GM23248 (cell line): Measurements from ENCODE around the gene SHB. TPM values are rescaled to one million over a fixed set of nuclear protein-coding genes. Genes with fewer than 3 reads are reported as not detected.

Source experiments
- DNase-seq: peaks from one replicate; pipeline ENCODE4 v3.0.0-alpha.2; 2015
- H2AFZ ChIP-seq: fragments of 200-600 bp; sonication (generic); 2 replicates; pipeline ENCODE4 v1.6.1; 2016; ENCODE audit warnings: antibody characterized with exemption
- H3F3A ChIP-seq: fragments of 200-600 bp; sonication (generic); 2 replicates; pipeline ENCODE4 v1.6.1; 2016; ENCODE audit warnings: mild to moderate bottlenecking, antibody characterized with exemption, mixed run types; ENCODE audit not compliant: insufficient read depth
- H3K27ac ChIP-seq: fragments of 200-600 bp; sonication (generic); 2 replicates; pipeline ENCODE4 v1.5.1; 2016; ENCODE audit warnings: mild to moderate bottlenecking
- H3K27me3 ChIP-seq: fragments of 200-600 bp; sonication (generic); replicated peaks from 2 replicates; pipeline ENCODE4 v1.6.1; 2016; ENCODE audit warnings: mild to moderate bottlenecking; ENCODE audit not compliant: insufficient read depth
- H3K36me3 ChIP-seq: fragments of 200-600 bp; sonication (generic); 2 replicates; pipeline ENCODE4 v1.6.1; 2016; ENCODE audit warnings: low read depth, mild to moderate bottlenecking
- H3K4me1 ChIP-seq: fragments of 200-600 bp; sonication (generic); 2 replicates; pipeline ENCODE4 v1.6.1; 2016; ENCODE audit warnings: mild to moderate bottlenecking; ENCODE audit not compliant: insufficient read depth
- H3K4me2 ChIP-seq: fragments of 200-600 bp; sonication (generic); one replicate; pipeline ENCODE4 v1.6.1; 2016; ENCODE audit warnings: mild to moderate bottlenecking; ENCODE audit not compliant: unreplicated experiment
- H3K4me3 ChIP-seq: fragments of 200-600 bp; sonication (generic); 2 replicates; pipeline ENCODE4 v1.5.1; 2016; ENCODE audit warnings: mild to moderate bottlenecking
- H3K79me2 ChIP-seq: fragments of 200-600 bp; sonication (generic); 2 replicates; pipeline ENCODE4 v1.6.1; 2016; ENCODE audit warnings: mild to moderate bottlenecking; ENCODE audit not compliant: insufficient read depth
- H3K9ac ChIP-seq: fragments of 200-600 bp; sonication (generic); 2 replicates; pipeline ENCODE4 v1.6.1; 2016; ENCODE audit warnings: mild to moderate bottlenecking
- H3K9me2 ChIP-seq: fragments of 200-600 bp; sonication (generic); 2 replicates; pipeline ENCODE4 v1.6.1; 2016; ENCODE audit warnings: mixed run types, mild to moderate bottlenecking, moderate library complexity; ENCODE audit not compliant: insufficient read depth
- H3K9me3 ChIP-seq: fragments of 200-600 bp; sonication (generic); one replicate; pipeline ENCODE4 v1.6.1; 2017; ENCODE audit warnings: low read depth
- H4K20me1 ChIP-seq: fragments of 200-600 bp; sonication (generic); 2 replicates; pipeline ENCODE4 v1.6.0; 2016; ENCODE audit not compliant: insufficient read depth
- EZH2 ChIP-seq: fragments of 200-600 bp; sonication (generic); IDR thresholded peaks from 2 replicates; pipeline ENCODE4 v1.6.1; 2018; ENCODE audit warnings: antibody characterized with exemption, mild to moderate bottlenecking; ENCODE audit not compliant: insufficient read depth, poor library complexity, severe bottlenecking
- EZH2phosphoT487 ChIP-seq: fragments of 200-600 bp; sonication (generic); IDR thresholded peaks from 2 replicates; pipeline ENCODE4 v1.6.1; 2018; ENCODE audit warnings: antibody characterized with exemption, moderate library complexity, mild to moderate bottlenecking, low read depth; ENCODE audit not compliant: insufficient read depth
- WGBS, 2 experiments: methylation state at CpG; one replicate each; pipeline ENCODE4 v1.1.6; 2015 to 2017; ENCODE audit warnings: low lambda C conversion rate in 2 of 2, low coverage in 1 of 2; ENCODE audit errors: missing lambda C conversion rate in 2 of 2; 5-methylcytosine and 5-hydroxymethylcytosine counted together
- in situ Hi-C: fragments of 300-500 bp; cut with MboI; formaldehyde crosslinking; loops from 2 replicates; pipeline ENCODE4 v1.15.0; 2020
- polyA plus RNA-seq: library from polyadenylated mRNA; unstranded; fragments of >200 nt; fragmentation: Nextera tagmentation; extraction: Ambion mirVana; gene quantifications from 2 replicates; pipeline ENCODE4 v1.2.1, GENCODE V29; 2016
- total RNA-seq: library from RNA; depleted of rRNA; stranded (reverse); fragments of >200 nt; shearing (Covaris generic); gene quantifications from 2 replicates; pipeline ENCODE4 v1.2.3, GENCODE V29; 2014

Gene SHB
- total and polyA plus RNA-seq, 2 experiments from 2014 or later = 3.9 to 11.1 TPM

GRCh38 chr9:37925006-37925405 lies 144.0 kb downstream of the SHB start:
- Histone ChIP-seq H3K9me2 (no peaks in the 10 kb centered on the region), H4K20me1 (no peaks in the 10 kb centered on the region), H3K27me3 (no peaks in the 10 kb centered on the region), H3K9ac (no peak overlapping the region), H3K4me2 (no peak overlapping the region), H3K4me1 (peaks cover 7% of the 10 kb centered on the region), H3K9me3 (no peaks in the 10 kb centered on the region), H3K4me3 (no peak overlapping the region), H2AFZ (no peak overlapping the region), H3K27ac (no peak overlapping the region), H3K36me3 (no peaks in the 10 kb centered on the region), H3K79me2 (peaks cover 21% of the 10 kb centered on the region), H3F3A (no peaks in the 10 kb centered on the region)
- in situ Hi-C loops = loop anchor here (10.0 kb wide), 1 partner anchor 150 kb away; no protein-coding TSS in a partner anchor
- no peak for TF ChIP-seq EZH2phosphoT487
- no peak for TF ChIP-seq EZH2
- DNase-seq = no peak
- WGBS, 2 experiments = 88 to 94% methylated on average over 5 to 6 of the region's 6 CpGs

GRCh38 chr9:37924538-37924937 lies 144.5 kb downstream of the SHB start:
- Histone ChIP-seq H2AFZ (no peak overlapping the region), H3K4me1 (peaks cover 7% of the 10 kb centered on the region), H3K9ac (no peak overlapping the region), H3F3A (no peaks in the 10 kb centered on the region), H3K4me2 (no peak overlapping the region), H4K20me1 (no peaks in the 10 kb centered on the region), H3K27ac (no peak overlapping the region), H3K79me2 (peaks cover 16% of the 10 kb centered on the region), H3K36me3 (no peaks in the 10 kb centered on the region), H3K9me3 (no peaks in the 10 kb centered on the region), H3K4me3 (no peak overlapping the region), H3K27me3 (no peaks in the 10 kb centered on the region), H3K9me2 (no peaks in the 10 kb centered on the region)
- in situ Hi-C loops = loop anchor here (10.0 kb wide), 1 partner anchor 150 kb away; no protein-coding TSS in a partner anchor
- DNase-seq = no peak
- TF ChIP-seq EZH2 (no peak), EZH2phosphoT487 (no peak)

- Histone ChIP-seq H3K9me2 (no peaks in the 10 kb centered on the region), H3K27me3 (no peaks in the 10 kb centered on the region), H3K36me3 (no peaks in the 10 kb centered on the region), H4K20me1 (no peaks in the 10 kb centered on the region), H3K4me1 (peaks cover 7% of the 10 kb centered on the region), H3F3A (no peaks in the 10 kb centered on the region), H3K4me3 (no peak overlapping the region), H3K9ac (no peak overlapping the region), H3K4me2 (no peak overlapping the region), H3K27ac (no peak overlapping the region), H3K9me3 (no peaks in the 10 kb centered on the region), H2AFZ (no peak overlapping the region), H3K79me2 (peaks cover 14% of the 10 kb centered on the region)
- no peak for DNase-seq
- in situ Hi-C loops = loop anchor here (10.0 kb wide), 1 partner anchor 151 kb away; no protein-coding TSS in a partner anchor
- TF ChIP-seq EZH2phosphoT487 (no peak), EZH2 (no peak)
- 94 to 96% methylated on average over 21 to 25 of the region's 25 CpGs for whole genome bisulfite sequencing, 2 experiments
Measured at GRCh38 chr9:37923796-37924427, 145.1 kb downstream of the SHB start.

GRCh38 chr9:37923118-37923795 lies 145.8 kb downstream of the SHB start:
- Histone ChIP-seq H3K27ac (no peak overlapping the region), H3K4me3 (no peak overlapping the region), H3K36me3 (no peaks in the 10 kb centered on the region), H3K9me3 (no peaks in the 10 kb centered on the region), H3K9ac (no peak overlapping the region), H2AFZ (no peak overlapping the region), H3K4me2 (no peak overlapping the region), H4K20me1 (no peaks in the 10 kb centered on the region), H3K27me3 (no peaks in the 10 kb centered on the region), H3K79me2 (peaks cover 14% of the 10 kb centered on the region), H3K4me1 (peaks cover 7% of the 10 kb centered on the region), H3F3A (no peaks in the 10 kb centered on the region), H3K9me2 (no peaks in the 10 kb centered on the region)
- no peak for TF ChIP-seq EZH2
- TF ChIP-seq EZH2phosphoT487 = no peak
- DNase-seq = no peak
- in situ Hi-C loops = loop anchor here (10.0 kb wide), 1 partner anchor 152 kb away; no protein-coding TSS in a partner anchor
- WGBS, 2 experiments = 84 to 94% methylated on average over 12 to 14 of the region's 14 CpGs
